GM23338 (cell line): Measurements from ENCODE around the gene MYH3. TPM values are rescaled to one million over a fixed set of nuclear protein-coding genes. Genes with fewer than 3 reads are reported as not detected.

ENCODE experiments used
- ATAC-seq: fragments of 200-7000 bp; cut with Tn5 transposase; 3 replicates; pipeline ENCODE4 v1.9.1; 2020
- DNase-seq: peaks from one replicate; pipeline ENCODE4 v3.0.0-alpha.2; 2015; ENCODE audit warnings: low spot score
- H2AFZ ChIP-seq: fragments of 200-600 bp; sonication (generic); 2 replicates; pipeline ENCODE4 v1.8.0; 2016; ENCODE audit warnings: antibody characterized with exemption, mild to moderate bottlenecking, moderate library complexity
- H3F3A ChIP-seq: fragments of 200-600 bp; sonication (generic); replicated peaks from 2 replicates; pipeline ENCODE4 v1.8.0; 2017; ENCODE audit warnings: antibody characterized with exemption, mixed run types, low read depth
- H3K27ac ChIP-seq: fragments of 200-600 bp; sonication (generic); 2 replicates; pipeline ENCODE4 v1.6.1; 2016; ENCODE audit warnings: low read depth
- H3K27me3 ChIP-seq: fragments of 200-600 bp; sonication (generic); 2 replicates; pipeline ENCODE4 v1.8.0; 2016; ENCODE audit warnings: mild to moderate bottlenecking, mixed run types, moderate library complexity; ENCODE audit not compliant: insufficient read depth
- H3K36me3 ChIP-seq: fragments of 200-600 bp; sonication (generic); 2 replicates; pipeline ENCODE4 v1.8.0; 2016; ENCODE audit warnings: mild to moderate bottlenecking; ENCODE audit not compliant: insufficient read depth
- H3K4me1 ChIP-seq: fragments of 200-600 bp; sonication (generic); 2 replicates; pipeline ENCODE4 v1.8.0; 2016; ENCODE audit warnings: mild to moderate bottlenecking, moderate library complexity; ENCODE audit not compliant: insufficient read depth
- H3K4me2 ChIP-seq: fragments of 200-600 bp; sonication (generic); 2 replicates; pipeline ENCODE4 v1.7.1; 2017; ENCODE audit warnings: mixed run types
- H3K4me3 ChIP-seq: fragments of 200-600 bp; sonication (generic); 2 replicates; pipeline ENCODE4 v1.6.1; 2016; ENCODE audit warnings: mixed run types
- H3K79me2 ChIP-seq: fragments of 200-600 bp; sonication (generic); replicated peaks from 2 replicates; pipeline ENCODE4 v1.8.0; 2017; ENCODE audit warnings: mild to moderate bottlenecking; ENCODE audit not compliant: insufficient read depth
- H3K9me2 ChIP-seq: fragments of 200-600 bp; sonication (generic); 2 replicates; pipeline ENCODE4 v1.8.0; 2017; ENCODE audit not compliant: insufficient read depth
- H4K20me1 ChIP-seq: fragments of 200-600 bp; sonication (generic); replicated peaks from 2 replicates; pipeline ENCODE4 v1.8.0; 2017; ENCODE audit warnings: mild to moderate bottlenecking; ENCODE audit not compliant: insufficient read depth
- H3K27ac Mint-ChIP-seq: 2 replicates; pipeline ENCODE4 v1.8.0; 2020; ENCODE audit warnings: inconsistent platforms, mild to moderate bottlenecking, moderate library complexity, mixed read lengths
- H3K27me3 Mint-ChIP-seq: 3 replicates; pipeline ENCODE4 v1.8.0; 2022; ENCODE audit warnings: low read depth, mild to moderate bottlenecking, moderate library complexity, mixed read lengths, inconsistent platforms; ENCODE audit not compliant: insufficient read depth, poor library complexity
- H3K36me3 Mint-ChIP-seq: 3 replicates; pipeline ENCODE4 v1.8.0; 2021; ENCODE audit warnings: low read depth, mild to moderate bottlenecking, inconsistent platforms, moderate library complexity, mixed read lengths
- H3K4me1 Mint-ChIP-seq: 3 replicates; pipeline ENCODE4 v1.8.0; 2020; ENCODE audit warnings: mild to moderate bottlenecking, inconsistent platforms, mixed read lengths
- H3K4me3 Mint-ChIP-seq: 3 replicates; pipeline ENCODE4 v1.8.0; 2021; ENCODE audit warnings: moderate library complexity, mild to moderate bottlenecking, inconsistent platforms, mixed read lengths
- H3K9me3 Mint-ChIP-seq: 3 replicates; pipeline ENCODE4 v1.8.0; 2020; ENCODE audit warnings: moderate library complexity, mild to moderate bottlenecking, inconsistent platforms, mixed read lengths
- CREB1 ChIP-seq: fragments of 250-450 bp; sonication (Bioruptor Pico); IDR thresholded peaks from 2 replicates; pipeline ENCODE4 v1.5.0; 2020; ENCODE audit warnings: low read depth, mild to moderate bottlenecking, moderate library complexity
- EZH2 ChIP-seq: fragments of 200-600 bp; sonication (generic); IDR thresholded peaks from one replicate; pipeline ENCODE4 v1.8.0; 2017; ENCODE audit warnings: antibody characterized with exemption, mild to moderate bottlenecking, low read depth; ENCODE audit not compliant: unreplicated experiment
- EZH2phosphoT487 ChIP-seq: fragments of 200-600 bp; sonication (generic); IDR thresholded peaks from one replicate; pipeline ENCODE4 v1.8.1; 2018; ENCODE audit warnings: antibody characterized with exemption; ENCODE audit not compliant: unreplicated experiment
- JUNB ChIP-seq: IDR thresholded peaks from one replicate; pipeline ENCODE4 v1.6.1; 2016; ENCODE audit warnings: antibody characterized with exemption; ENCODE audit not compliant: unreplicated experiment
- NANOG ChIP-seq: IDR thresholded peaks from 2 replicates; pipeline ENCODE4 v1.6.1; 2016; ENCODE audit warnings: antibody characterized with exemption, borderline replicate concordance
- POLR2AphosphoS5 ChIP-seq: IDR thresholded peaks from 2 replicates; pipeline ENCODE4 v1.6.1; 2016; ENCODE audit warnings: antibody characterized with exemption, low read depth
- STAT1 ChIP-seq: IDR thresholded peaks from one replicate; pipeline ENCODE4 v1.6.1; 2016; ENCODE audit warnings: antibody characterized with exemption; ENCODE audit not compliant: unreplicated experiment
- ZNF114 ChIP-seq: fragments of 250-450 bp; sonication (Bioruptor Pico); IDR thresholded peaks from 2 replicates; pipeline ENCODE4 v1.5.0; 2020; ENCODE audit warnings: mild to moderate bottlenecking, moderate library complexity
- ZNF331 ChIP-seq: fragments of 250-450 bp; sonication (Bioruptor Pico); IDR thresholded peaks from 2 replicates; pipeline ENCODE4 v1.5.0; 2020; ENCODE audit warnings: low read depth, mild to moderate bottlenecking, moderate library complexity
- polyA plus RNA-seq: library from polyadenylated mRNA; unstranded; fragments of >200 nt; fragmentation: Nextera tagmentation; extraction: Ambion mirVana; gene quantifications from 2 replicates; pipeline ENCODE4 v1.2.1, GENCODE V29; 2016
- total RNA-seq: library from RNA; depleted of rRNA; stranded (reverse); fragments of >200 nt; shearing (Covaris generic); gene quantifications from 2 replicates; pipeline ENCODE4 v1.2.3, GENCODE V29; 2014
- TF ChIP-seq, protein P1 (sequence below): IDR thresholded peaks from one replicate; pipeline ENCODE4 v1.6.1; 2018; ENCODE audit warnings: antibody characterized with exemption; ENCODE audit not compliant: unreplicated experiment
- TF ChIP-seq, protein P2 (sequence below), 2 experiments: fragments of 200-600 bp in 1 of 2; sonication (generic) in 1 of 2; conservative IDR thresholded peaks; 2 replicates each; pipeline versions ENCODE4 v1.5.1 to v1.6.1; 2016 to 2017; ENCODE audit warnings: antibody characterized with exemption in 2 of 2, low read depth in 2 of 2, mild to moderate bottlenecking in 2 of 2, moderate library complexity in 1 of 2
- TF ChIP-seq, protein P3 (sequence below): fragments of 250-450 bp; sonication (Bioruptor Pico); IDR thresholded peaks from 2 replicates; pipeline ENCODE4 v1.5.0; 2020; ENCODE audit warnings: mild to moderate bottlenecking, moderate library complexity
- TF ChIP-seq, protein P4 (sequence below): IDR thresholded peaks from 2 replicates; pipeline ENCODE4 v1.6.1; 2016; ENCODE audit warnings: antibody characterized with exemption

The MYH3 gene
- total and polyA plus RNA-seq, 2 experiments from 2014 or later: 0.84 to 1.8 TPM

DNA sequence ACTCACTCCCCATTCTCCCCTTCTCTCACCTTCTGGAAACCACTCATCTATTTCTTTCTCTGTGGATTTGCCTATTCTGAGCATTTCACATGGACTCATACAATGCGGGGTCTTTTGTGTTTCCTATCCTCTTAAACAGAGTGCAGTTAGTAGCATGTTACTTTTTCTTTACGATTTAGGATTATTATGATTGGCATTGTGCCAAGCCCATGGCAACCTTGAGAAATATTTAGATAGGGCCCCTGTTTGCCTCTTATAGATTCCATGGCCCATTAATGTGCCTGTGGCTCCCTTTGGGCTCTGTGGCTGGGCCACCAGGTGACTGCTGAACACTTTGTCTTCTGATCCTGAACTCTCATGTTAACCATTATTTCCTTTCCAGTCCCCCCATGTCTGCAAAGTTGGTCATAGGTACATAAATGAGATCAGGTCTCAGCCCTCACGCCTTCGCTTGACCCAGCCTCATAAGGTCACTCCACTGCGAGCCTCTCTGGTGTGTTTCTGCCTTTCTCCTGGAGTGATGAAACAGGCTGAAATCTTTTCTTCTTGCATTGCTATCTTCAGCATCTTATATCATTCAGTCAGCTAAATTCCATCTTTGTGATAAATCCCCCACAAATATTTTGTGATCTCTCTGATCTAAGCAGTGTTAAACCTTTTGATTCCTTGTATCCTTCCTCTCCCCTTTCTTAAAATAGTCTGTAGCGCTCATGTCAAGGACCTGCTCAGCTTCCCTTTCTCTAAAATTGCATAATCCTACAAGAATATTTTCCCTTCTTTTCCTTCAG is 44.0 kb downstream of the MYH3 start:
- Histone ChIP-seq H3F3A (no peaks in the 10 kb centered on the region), H3K4me1 (no peaks in the 10 kb centered on the region), H3K27me3 (no peaks in the 10 kb centered on the region), H3K4me3 (no peak overlapping the region), H3K9me2 (0 out of 2 replicates have a peak, but pooled peaks cover 7% of the 10 kb centered on the region), H2AFZ (no peak overlapping the region; the same call in 1 of the 2 replicates), H3K36me3 (no peaks in the 10 kb centered on the region), H4K20me1 (no peaks in the 10 kb centered on the region), H3K4me2 (no peak overlapping the region), H3K79me2 (no peaks in the 10 kb centered on the region), H3K27ac (no peak overlapping the region)
- H3K4me1 Mint-ChIP-seq: peaks cover 17% of the 10 kb centered on the region
- H3K27ac Mint-ChIP-seq: no peak overlapping the region
- ATAC-seq: no peak
- TF ChIP-seq EZH2 (no peak), ZNF331 (no peak), CREB1 (CRISPR knock-in tag) (no peak), ZNF114 (no peak), POLR2AphosphoS5 (no peak), STAT1 (no peak), EZH2phosphoT487 (no peak), NANOG (no peak), JUNB (no peak)
- TF ChIP-seq, protein P1, sequence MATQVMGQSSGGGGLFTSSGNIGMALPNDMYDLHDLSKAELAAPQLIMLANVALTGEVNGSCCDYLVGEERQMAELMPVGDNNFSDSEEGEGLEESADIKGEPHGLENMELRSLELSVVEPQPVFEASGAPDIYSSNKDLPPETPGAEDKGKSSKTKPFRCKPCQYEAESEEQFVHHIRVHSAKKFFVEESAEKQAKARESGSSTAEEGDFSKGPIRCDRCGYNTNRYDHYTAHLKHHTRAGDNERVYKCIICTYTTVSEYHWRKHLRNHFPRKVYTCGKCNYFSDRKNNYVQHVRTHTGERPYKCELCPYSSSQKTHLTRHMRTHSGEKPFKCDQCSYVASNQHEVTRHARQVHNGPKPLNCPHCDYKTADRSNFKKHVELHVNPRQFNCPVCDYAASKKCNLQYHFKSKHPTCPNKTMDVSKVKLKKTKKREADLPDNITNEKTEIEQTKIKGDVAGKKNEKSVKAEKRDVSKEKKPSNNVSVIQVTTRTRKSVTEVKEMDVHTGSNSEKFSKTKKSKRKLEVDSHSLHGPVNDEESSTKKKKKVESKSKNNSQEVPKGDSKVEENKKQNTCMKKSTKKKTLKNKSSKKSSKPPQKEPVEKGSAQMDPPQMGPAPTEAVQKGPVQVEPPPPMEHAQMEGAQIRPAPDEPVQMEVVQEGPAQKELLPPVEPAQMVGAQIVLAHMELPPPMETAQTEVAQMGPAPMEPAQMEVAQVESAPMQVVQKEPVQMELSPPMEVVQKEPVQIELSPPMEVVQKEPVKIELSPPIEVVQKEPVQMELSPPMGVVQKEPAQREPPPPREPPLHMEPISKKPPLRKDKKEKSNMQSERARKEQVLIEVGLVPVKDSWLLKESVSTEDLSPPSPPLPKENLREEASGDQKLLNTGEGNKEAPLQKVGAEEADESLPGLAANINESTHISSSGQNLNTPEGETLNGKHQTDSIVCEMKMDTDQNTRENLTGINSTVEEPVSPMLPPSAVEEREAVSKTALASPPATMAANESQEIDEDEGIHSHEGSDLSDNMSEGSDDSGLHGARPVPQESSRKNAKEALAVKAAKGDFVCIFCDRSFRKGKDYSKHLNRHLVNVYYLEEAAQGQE: no peak
- TF ChIP-seq, protein P2, sequence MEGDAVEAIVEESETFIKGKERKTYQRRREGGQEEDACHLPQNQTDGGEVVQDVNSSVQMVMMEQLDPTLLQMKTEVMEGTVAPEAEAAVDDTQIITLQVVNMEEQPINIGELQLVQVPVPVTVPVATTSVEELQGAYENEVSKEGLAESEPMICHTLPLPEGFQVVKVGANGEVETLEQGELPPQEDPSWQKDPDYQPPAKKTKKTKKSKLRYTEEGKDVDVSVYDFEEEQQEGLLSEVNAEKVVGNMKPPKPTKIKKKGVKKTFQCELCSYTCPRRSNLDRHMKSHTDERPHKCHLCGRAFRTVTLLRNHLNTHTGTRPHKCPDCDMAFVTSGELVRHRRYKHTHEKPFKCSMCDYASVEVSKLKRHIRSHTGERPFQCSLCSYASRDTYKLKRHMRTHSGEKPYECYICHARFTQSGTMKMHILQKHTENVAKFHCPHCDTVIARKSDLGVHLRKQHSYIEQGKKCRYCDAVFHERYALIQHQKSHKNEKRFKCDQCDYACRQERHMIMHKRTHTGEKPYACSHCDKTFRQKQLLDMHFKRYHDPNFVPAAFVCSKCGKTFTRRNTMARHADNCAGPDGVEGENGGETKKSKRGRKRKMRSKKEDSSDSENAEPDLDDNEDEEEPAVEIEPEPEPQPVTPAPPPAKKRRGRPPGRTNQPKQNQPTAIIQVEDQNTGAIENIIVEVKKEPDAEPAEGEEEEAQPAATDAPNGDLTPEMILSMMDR (conservative IDR thresholded peaks at IDR 0.05; ENCODE audit: low read depth in 2 of 2): no peak
- TF ChIP-seq, protein P3, sequence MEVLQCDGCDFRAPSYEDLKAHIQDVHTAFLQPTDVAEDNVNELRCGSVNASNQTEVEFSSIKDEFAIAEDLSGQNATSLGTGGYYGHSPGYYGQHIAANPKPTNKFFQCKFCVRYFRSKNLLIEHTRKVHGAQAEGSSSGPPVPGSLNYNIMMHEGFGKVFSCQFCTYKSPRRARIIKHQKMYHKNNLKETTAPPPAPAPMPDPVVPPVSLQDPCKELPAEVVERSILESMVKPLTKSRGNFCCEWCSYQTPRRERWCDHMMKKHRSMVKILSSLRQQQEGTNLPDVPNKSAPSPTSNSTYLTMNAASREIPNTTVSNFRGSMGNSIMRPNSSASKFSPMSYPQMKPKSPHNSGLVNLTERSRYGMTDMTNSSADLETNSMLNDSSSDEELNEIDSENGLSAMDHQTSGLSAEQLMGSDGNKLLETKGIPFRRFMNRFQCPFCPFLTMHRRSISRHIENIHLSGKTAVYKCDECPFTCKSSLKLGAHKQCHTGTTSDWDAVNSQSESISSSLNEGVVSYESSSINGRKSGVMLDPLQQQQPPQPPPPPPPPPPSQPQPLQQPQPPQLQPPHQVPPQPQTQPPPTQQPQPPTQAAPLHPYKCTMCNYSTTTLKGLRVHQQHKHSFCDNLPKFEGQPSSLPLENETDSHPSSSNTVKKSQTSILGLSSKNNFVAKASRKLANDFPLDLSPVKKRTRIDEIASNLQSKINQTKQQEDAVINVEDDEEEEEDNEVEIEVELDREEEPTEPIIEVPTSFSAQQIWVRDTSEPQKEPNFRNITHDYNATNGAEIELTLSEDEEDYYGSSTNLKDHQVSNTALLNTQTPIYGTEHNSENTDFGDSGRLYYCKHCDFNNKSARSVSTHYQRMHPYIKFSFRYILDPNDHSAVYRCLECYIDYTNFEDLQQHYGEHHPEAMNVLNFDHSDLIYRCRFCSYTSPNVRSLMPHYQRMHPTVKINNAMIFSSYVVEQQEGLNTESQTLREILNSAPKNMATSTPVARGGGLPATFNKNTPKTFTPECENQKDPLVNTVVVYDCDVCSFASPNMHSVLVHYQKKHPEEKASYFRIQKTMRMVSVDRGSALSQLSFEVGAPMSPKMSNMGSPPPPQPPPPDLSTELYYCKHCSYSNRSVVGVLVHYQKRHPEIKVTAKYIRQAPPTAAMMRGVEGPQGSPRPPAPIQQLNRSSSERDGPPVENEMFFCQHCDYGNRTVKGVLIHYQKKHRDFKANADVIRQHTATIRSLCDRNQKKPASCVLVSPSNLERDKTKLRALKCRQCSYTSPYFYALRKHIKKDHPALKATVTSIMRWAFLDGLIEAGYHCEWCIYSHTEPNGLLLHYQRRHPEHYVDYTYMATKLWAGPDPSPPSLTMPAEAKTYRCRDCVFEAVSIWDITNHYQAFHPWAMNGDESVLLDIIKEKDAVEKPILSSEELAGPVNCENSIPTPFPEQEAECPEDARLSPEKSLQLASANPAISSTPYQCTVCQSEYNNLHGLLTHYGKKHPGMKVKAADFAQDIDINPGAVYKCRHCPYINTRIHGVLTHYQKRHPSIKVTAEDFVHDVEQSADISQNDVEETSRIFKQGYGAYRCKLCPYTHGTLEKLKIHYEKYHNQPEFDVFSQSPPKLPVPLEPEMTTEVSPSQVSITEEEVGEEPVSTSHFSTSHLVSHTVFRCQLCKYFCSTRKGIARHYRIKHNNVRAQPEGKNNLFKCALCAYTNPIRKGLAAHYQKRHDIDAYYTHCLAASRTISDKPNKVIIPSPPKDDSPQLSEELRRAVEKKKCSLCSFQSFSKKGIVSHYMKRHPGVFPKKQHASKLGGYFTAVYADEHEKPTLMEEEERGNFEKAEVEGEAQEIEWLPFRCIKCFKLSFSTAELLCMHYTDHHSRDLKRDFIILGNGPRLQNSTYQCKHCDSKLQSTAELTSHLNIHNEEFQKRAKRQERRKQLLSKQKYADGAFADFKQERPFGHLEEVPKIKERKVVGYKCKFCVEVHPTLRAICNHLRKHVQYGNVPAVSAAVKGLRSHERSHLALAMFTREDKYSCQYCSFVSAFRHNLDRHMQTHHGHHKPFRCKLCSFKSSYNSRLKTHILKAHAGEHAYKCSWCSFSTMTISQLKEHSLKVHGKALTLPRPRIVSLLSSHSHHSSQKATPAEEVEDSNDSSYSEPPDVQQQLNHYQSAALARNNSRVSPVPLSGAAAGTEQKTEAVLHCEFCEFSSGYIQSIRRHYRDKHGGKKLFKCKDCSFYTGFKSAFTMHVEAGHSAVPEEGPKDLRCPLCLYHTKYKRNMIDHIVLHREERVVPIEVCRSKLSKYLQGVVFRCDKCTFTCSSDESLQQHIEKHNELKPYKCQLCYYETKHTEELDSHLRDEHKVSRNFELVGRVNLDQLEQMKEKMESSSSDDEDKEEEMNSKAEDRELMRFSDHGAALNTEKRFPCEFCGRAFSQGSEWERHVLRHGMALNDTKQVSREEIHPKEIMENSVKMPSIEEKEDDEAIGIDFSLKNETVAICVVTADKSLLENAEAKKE (CRISPR knock-in tag): no peak
- TF ChIP-seq, protein P4, sequence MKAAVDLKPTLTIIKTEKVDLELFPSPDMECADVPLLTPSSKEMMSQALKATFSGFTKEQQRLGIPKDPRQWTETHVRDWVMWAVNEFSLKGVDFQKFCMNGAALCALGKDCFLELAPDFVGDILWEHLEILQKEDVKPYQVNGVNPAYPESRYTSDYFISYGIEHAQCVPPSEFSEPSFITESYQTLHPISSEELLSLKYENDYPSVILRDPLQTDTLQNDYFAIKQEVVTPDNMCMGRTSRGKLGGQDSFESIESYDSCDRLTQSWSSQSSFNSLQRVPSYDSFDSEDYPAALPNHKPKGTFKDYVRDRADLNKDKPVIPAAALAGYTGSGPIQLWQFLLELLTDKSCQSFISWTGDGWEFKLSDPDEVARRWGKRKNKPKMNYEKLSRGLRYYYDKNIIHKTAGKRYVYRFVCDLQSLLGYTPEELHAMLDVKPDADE: no peak
- H3K36me3 Mint-ChIP-seq: no peaks in the 10 kb centered on the region
- no peaks in the 10 kb centered on the region; the same call in 2 of the 3 replicates for H3K9me3 Mint-ChIP-seq
- no peak overlapping the region for H3K4me3 Mint-ChIP-seq
- no peak for DNase-seq
- H3K27me3 Mint-ChIP-seq: peaks cover 10% of the 10 kb centered on the region
